ENCODE results near the gene RSPO1. TPM values are rescaled to one million over a fixed set of nuclear protein-coding genes. Genes with fewer than 3 reads are reported as not detected.

RSPO1 gene
- total and polyA plus RNA-seq, 2 donors (not counting 1 experiment from before 2014, with no cell fraction given): not detected

DNA sequence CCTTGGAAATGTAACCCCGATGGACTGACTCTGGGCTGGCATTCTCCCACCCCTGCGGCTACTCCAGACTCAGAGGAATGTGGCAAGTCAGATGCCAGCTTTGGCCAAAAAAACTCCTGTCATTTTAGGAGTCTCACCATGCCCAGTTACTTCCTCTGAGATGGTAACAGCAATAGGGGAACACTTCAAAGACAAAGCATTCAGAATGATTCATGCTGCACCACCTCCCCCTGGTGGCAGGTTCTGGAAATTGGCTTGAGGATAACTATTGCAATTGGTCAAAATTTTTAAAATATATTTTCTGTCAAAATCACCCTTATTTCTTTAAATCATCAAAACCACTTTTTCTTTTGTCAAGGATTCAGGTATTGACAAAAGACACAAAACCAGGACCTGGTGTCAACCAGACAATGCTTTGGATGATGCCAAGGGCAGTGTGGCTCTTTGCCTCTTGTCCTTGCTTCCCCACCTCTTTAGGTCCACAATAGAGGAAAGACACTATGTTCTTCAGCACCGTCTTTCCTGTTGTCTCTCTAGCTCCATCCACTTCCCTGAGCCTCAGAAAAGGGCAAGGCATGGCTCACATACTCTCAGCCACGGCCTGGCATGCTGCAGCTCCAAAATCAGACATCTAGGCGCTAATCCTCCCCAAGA is 47.8 kb upstream of the RSPO1 start:
- ChIA-PET POLR2A (interaction anchor here (0.6 kb wide), 1 partner anchor 79 kb away, joined by 3 read pairs; no protein-coding TSS in a partner anchor), CTCF (interaction anchor here (0.6 to 15.6 kb wide), 32 partner anchors 9 to 1166 kb away, joined by 3 to 328 read pairs (median 4); partner anchors contain the start of genes C1orf122, CDCA8, GNL2 and MEAF6)
- 82% methylated on average over 4 of the region's 5 CpGs for WGBS (ENCODE audit: insufficient coverage)
- intact Hi-C loops (cut with micrococcal nuclease): loop anchor here (1.0 to 2.0 kb wide), 5 partner anchors 79 to 227 kb away; partner anchors contain the start of gene MEAF6
- H3K4me2 ChIP-seq (replicated peaks; ENCODE audit: low read depth, low read length, poor library complexity, severe bottlenecking): no peak overlapping the region
- H3K9ac ChIP-seq (ENCODE audit: low read length): no peak overlapping the region
- Mint-ChIP-seq H3K27ac (peak overlapping the region; percentile 84), H3K4me3 (no peak overlapping the region), H3K9me3 (ENCODE audit: insufficient read depth) (no peaks in the 10 kb centered on the region), H3K27me3 (no peaks in the 10 kb centered on the region), H3K4me1 (peaks cover 7% of the 10 kb centered on the region)
- DNase-seq (peak; percentile 81), ATAC-seq (ENCODE audit: low read depth) (peak; percentile 84)
- peak overlapping the region; percentile 15 to 66 for H3K27ac ChIP-seq (ENCODE audit: low read length in 2 of 2)
- H3K4me3 ChIP-seq (ENCODE audit: control extremely low read depth in 1 of 5, extremely low read depth in 1 of 5, insufficient read depth in 1 of 5, low read depth in 2 of 5, low read length in 4 of 5): no peak overlapping the region
- H3K27me3 ChIP-seq (replicated peaks in 1 of 4; ENCODE audit: control extremely low read depth in 1 of 4, control insufficient read depth in 3 of 4, insufficient read depth in 4 of 4, low read length in 3 of 4): no peaks in the 10 kb centered on the region
- H3K79me2 ChIP-seq (ENCODE audit: control insufficient read depth, insufficient read depth, low read length): no peaks in the 10 kb centered on the region
- peak overlapping the region; percentile 61 for H2AFZ ChIP-seq (ENCODE audit: insufficient read depth, low read depth, low read length, poor library complexity, severe bottlenecking)
- H3K9me3 ChIP-seq (ENCODE audit: control extremely low read depth in 1 of 3, control insufficient read depth in 2 of 3, insufficient read depth in 1 of 3, low read length in 2 of 3): no peaks in the 10 kb centered on the region
- no peak for TF ChIP-seq EZH2 (IDR thresholded peaks at IDR 0.05; ENCODE audit: borderline replicate concordance, insufficient read depth, low read depth, low read length, poor library complexity, severe bottlenecking)
- TF ChIP-seq, protein P1, sequence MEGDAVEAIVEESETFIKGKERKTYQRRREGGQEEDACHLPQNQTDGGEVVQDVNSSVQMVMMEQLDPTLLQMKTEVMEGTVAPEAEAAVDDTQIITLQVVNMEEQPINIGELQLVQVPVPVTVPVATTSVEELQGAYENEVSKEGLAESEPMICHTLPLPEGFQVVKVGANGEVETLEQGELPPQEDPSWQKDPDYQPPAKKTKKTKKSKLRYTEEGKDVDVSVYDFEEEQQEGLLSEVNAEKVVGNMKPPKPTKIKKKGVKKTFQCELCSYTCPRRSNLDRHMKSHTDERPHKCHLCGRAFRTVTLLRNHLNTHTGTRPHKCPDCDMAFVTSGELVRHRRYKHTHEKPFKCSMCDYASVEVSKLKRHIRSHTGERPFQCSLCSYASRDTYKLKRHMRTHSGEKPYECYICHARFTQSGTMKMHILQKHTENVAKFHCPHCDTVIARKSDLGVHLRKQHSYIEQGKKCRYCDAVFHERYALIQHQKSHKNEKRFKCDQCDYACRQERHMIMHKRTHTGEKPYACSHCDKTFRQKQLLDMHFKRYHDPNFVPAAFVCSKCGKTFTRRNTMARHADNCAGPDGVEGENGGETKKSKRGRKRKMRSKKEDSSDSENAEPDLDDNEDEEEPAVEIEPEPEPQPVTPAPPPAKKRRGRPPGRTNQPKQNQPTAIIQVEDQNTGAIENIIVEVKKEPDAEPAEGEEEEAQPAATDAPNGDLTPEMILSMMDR (IDR thresholded peaks at IDR 0.05): peak; percentile 94
- peaks cover 3 to 11% of the 10 kb centered on the region in 2 donors for H3K4me1 ChIP-seq (ENCODE audit: control insufficient read depth in 2 of 2, insufficient read depth in 2 of 2, low read length in 2 of 2)
- no peaks in the 10 kb centered on the region for H4K20me1 ChIP-seq (ENCODE audit: control insufficient read depth, insufficient read depth, low read length, poor library complexity, severe bottlenecking)
- H3K36me3 ChIP-seq (replicated peaks in 1 of 2; ENCODE audit: control extremely low read depth in 1 of 2, control insufficient read depth in 1 of 2, extremely low read depth in 1 of 2, insufficient read depth in 2 of 2, low read length in 1 of 2): peaks cover 15 to 40% of the 10 kb centered on the region in 2 experiments

DNA sequence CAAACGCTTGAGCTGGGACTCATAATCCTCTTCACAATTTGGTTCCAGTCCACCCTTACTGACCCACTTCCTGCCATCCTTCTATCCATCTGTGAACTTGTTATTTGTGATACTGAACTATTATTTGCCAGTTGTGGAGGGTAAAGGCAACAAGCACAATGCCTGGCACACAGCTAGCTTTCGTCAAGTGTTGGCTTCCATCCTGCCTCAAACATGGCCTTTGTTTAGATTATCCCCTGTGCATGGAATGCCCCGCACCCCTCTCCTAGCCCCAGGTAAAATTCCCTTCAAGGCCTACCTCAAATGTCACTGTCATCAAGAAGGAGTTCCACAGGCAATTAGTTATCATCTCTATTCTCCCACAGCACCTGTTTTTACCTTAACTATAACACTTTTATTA is 46.2 kb upstream of the RSPO1 start:
- Mint-ChIP-seq H3K27ac (no peak overlapping the region), H3K27me3 (no peaks in the 10 kb centered on the region), H3K4me1 (peaks cover 22% of the 10 kb centered on the region), H3K4me3 (no peak overlapping the region), H3K9me3 (ENCODE audit: insufficient read depth) (no peaks in the 10 kb centered on the region)
- intact Hi-C loops (cut with micrococcal nuclease): no loop called here
- Histone ChIP-seq H3K27me3 (replicated peaks in 1 of 4; ENCODE audit: control extremely low read depth in 1 of 4, control insufficient read depth in 3 of 4, insufficient read depth in 4 of 4, low read length in 3 of 4) (no peaks in the 10 kb centered on the region), H3K4me2 (replicated peaks; ENCODE audit: low read depth, low read length, poor library complexity, severe bottlenecking) (no peak overlapping the region), H3K79me2 (ENCODE audit: control insufficient read depth, insufficient read depth, low read length) (no peaks in the 10 kb centered on the region), H4K20me1 (ENCODE audit: control insufficient read depth, insufficient read depth, low read length, poor library complexity, severe bottlenecking) (no peaks in the 10 kb centered on the region), H3K9me3 (ENCODE audit: control extremely low read depth in 1 of 3, control insufficient read depth in 2 of 3, insufficient read depth in 1 of 3, low read length in 2 of 3) (no peaks in the 10 kb centered on the region), H3K9ac (ENCODE audit: low read length) (no peak overlapping the region), H3K4me3 (ENCODE audit: control extremely low read depth in 1 of 5, extremely low read depth in 1 of 5, insufficient read depth in 1 of 5, low read depth in 2 of 5, low read length in 4 of 5) (no peak overlapping the region), H3K4me1 (ENCODE audit: control insufficient read depth in 2 of 2, insufficient read depth in 2 of 2, low read length in 2 of 2) (peaks cover 16 to 26% of the 10 kb centered on the region in 2 donors), H2AFZ (ENCODE audit: insufficient read depth, low read depth, low read length, poor library complexity, severe bottlenecking) (no peak overlapping the region), H3K27ac (ENCODE audit: low read length in 2 of 2) (no peak overlapping the region), H3K36me3 (replicated peaks in 1 of 2; ENCODE audit: control extremely low read depth in 1 of 2, control insufficient read depth in 1 of 2, extremely low read depth in 1 of 2, insufficient read depth in 2 of 2, low read length in 1 of 2) (peaks cover 13 to 31% of the 10 kb centered on the region in 2 experiments)
- CTCF ChIA-PET: interaction anchor here (0.6 to 15.6 kb wide), 10 partner anchors 8 to 1165 kb away, joined by 3 to 328 read pairs (median 7); partner anchors contain the start of genes C1orf122, MEAF6 and YRDC
- POLR2A ChIA-PET: interaction anchor here (0.6 kb wide), 1 partner anchor 186 kb away, joined by 3 read pairs; no protein-coding TSS in a partner anchor
- no peak for DNase-seq
- 100% methylated on average over 2 of the region's 3 CpGs for WGBS (ENCODE audit: insufficient coverage)
- TF ChIP-seq, protein P1 (IDR thresholded peaks at IDR 0.05): no peak
- TF ChIP-seq EZH2 (IDR thresholded peaks at IDR 0.05; ENCODE audit: borderline replicate concordance, insufficient read depth, low read depth, low read length, poor library complexity, severe bottlenecking): no peak
- no peak for ATAC-seq (ENCODE audit: low read depth)

All from B cell (primary cell).